Loucy (cell line): Measurements from ENCODE around the gene C19orf25.

ENCODE experiments used
- H2AFZ ChIP-seq: fragments of 200-600 bp; sonication (generic); 2 replicates; pipeline ENCODE4 v1.6.0; 2016; ENCODE audit warnings: antibody characterized with exemption, mild to moderate bottlenecking, low read length, moderate library complexity
- H3F3A ChIP-seq: fragments of 200-600 bp; 2 replicates; pipeline ENCODE4 v1.6.0; 2016; ENCODE audit warnings: antibody characterized with exemption, low read depth, mild to moderate bottlenecking
- H3K27me3 ChIP-seq: fragments of 200-600 bp; sonication (generic); 2 replicates; pipeline ENCODE4 v1.6.1; 2014; ENCODE audit warnings: low read length, mild to moderate bottlenecking; ENCODE audit not compliant: insufficient read depth, poor library complexity, severe bottlenecking
- H3K36me3 ChIP-seq: fragments of 200-600 bp; sonication (generic); 2 replicates; pipeline ENCODE4 v1.6.1; 2016; ENCODE audit warnings: low read length; ENCODE audit not compliant: insufficient read depth
- H3K4me1 ChIP-seq: fragments of 200-600 bp; sonication (generic); 2 replicates; pipeline ENCODE4 v1.5.1; 2014; ENCODE audit warnings: low read length, mild to moderate bottlenecking; ENCODE audit not compliant: insufficient read depth, poor library complexity, severe bottlenecking
- H3K4me2 ChIP-seq: fragments of 200-600 bp; sonication (generic); 2 replicates; pipeline ENCODE4 v1.6.0; 2014; ENCODE audit warnings: antibody characterized with exemption, low read length, low read depth, mild to moderate bottlenecking; ENCODE audit not compliant: poor library complexity, severe bottlenecking
- H3K4me3 ChIP-seq: fragments of 200-600 bp; sonication (generic); 2 replicates; pipeline ENCODE4 v1.5.1; 2014; ENCODE audit warnings: low read length, mild to moderate bottlenecking, mixed read lengths; ENCODE audit not compliant: poor library complexity, severe bottlenecking
- H3K79me2 ChIP-seq: fragments of 200-600 bp; sonication (generic); 2 replicates; pipeline ENCODE4 v1.6.1; 2014; ENCODE audit warnings: low read length; ENCODE audit not compliant: insufficient read depth
- H3K9ac ChIP-seq: fragments of 200-600 bp; sonication (generic); 2 replicates; pipeline ENCODE4 v1.6.0; 2014; ENCODE audit warnings: mild to moderate bottlenecking, low read depth, low read length, moderate library complexity; ENCODE audit not compliant: poor library complexity, severe bottlenecking
- H3K9me2 ChIP-seq: fragments of 200-600 bp; sonication (generic); replicated peaks from 2 replicates; pipeline ENCODE4 v1.6.1; 2016; ENCODE audit warnings: low read depth, low read length, mixed read lengths
- H3K9me3 ChIP-seq: fragments of 200-600 bp; sonication (generic); 2 replicates; pipeline ENCODE4 v1.6.1; 2014; ENCODE audit warnings: mild to moderate bottlenecking, antibody characterized with exemption, low read length, low read depth; ENCODE audit not compliant: insufficient read depth
- H4K20me1 ChIP-seq: fragments of 200-600 bp; sonication (generic); 2 replicates; pipeline ENCODE4 v1.6.0; 2014; ENCODE audit warnings: antibody characterized with exemption, low read length, mild to moderate bottlenecking; ENCODE audit not compliant: insufficient read depth, poor library complexity, severe bottlenecking
- EZH2phosphoT487 ChIP-seq: fragments of 200-600 bp; IDR thresholded peaks from 2 replicates; pipeline ENCODE4 v1.6.1; 2018; ENCODE audit warnings: antibody characterized with exemption, mild to moderate bottlenecking, moderate library complexity, borderline replicate concordance
- TF ChIP-seq, protein P1 (sequence below): fragments of 200-600 bp; sonication (generic); conservative IDR thresholded peaks from 2 replicates; pipeline ENCODE4 v1.5.1; 2014; ENCODE audit warnings: mild to moderate bottlenecking, antibody characterized with exemption, low read length

Gene C19orf25

DNA sequence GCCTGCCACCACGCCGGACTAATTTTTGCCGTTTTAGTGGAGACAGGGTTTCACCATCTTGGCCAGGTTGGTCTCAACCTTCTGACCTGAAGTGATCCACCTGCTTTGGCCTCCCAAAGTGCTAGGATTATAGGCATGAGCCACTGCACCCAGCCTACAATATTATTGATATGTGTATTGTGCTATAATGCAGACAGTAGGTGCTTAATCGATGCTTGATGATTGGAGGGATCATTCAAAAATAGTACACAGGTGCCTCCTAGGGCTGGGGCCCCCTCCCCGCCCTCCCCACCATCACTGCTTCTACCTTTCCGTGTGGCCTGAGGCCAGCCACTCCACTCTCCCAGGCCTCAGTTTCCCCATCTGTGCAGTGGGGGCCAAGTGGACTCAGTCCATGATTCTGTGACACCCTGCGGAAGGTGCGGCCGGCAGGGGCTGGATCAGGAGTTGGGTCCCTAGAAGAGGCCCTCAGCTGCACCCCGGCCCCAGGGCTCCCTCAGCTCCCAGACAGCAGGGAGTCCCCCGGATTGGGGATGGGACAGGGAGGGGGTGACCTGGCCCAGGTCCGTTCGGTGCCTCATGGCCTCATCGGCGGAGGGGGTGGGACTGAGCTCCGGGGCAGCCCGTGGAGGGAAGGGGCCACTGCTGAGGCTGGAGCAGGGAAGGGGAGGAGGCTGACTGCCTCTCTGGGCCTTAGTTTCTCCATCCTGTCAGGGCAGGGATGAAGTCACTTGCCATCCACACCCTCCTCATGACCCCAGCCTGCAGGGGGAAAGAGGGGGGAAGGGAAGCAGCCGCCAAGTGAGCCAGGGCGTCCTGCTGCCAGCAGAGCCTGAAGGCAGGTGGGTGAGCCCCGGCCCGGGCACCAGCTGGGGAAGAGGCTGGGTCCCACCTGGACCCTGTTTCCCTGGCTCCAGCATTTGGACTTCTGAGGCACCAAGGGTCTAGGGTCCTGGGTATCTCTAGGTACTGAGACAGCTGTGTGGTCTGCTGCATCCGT lies 32.6 kb upstream of the C19orf25 start:
- no peak overlapping the region for H3K4me3 ChIP-seq
- H3F3A ChIP-seq, result 0 out of 2 replicates have a peak, but pooled peaks cover 4% of the 10 kb centered on the region
- H3K79me2 ChIP-seq, result no peaks in the 10 kb centered on the region
- H3K9me2 ChIP-seq, result no peaks in the 10 kb centered on the region
- H2AFZ ChIP-seq, result no peak overlapping the region
- H3K9me3 ChIP-seq, result no peaks in the 10 kb centered on the region
- TF ChIP-seq, protein P1, sequence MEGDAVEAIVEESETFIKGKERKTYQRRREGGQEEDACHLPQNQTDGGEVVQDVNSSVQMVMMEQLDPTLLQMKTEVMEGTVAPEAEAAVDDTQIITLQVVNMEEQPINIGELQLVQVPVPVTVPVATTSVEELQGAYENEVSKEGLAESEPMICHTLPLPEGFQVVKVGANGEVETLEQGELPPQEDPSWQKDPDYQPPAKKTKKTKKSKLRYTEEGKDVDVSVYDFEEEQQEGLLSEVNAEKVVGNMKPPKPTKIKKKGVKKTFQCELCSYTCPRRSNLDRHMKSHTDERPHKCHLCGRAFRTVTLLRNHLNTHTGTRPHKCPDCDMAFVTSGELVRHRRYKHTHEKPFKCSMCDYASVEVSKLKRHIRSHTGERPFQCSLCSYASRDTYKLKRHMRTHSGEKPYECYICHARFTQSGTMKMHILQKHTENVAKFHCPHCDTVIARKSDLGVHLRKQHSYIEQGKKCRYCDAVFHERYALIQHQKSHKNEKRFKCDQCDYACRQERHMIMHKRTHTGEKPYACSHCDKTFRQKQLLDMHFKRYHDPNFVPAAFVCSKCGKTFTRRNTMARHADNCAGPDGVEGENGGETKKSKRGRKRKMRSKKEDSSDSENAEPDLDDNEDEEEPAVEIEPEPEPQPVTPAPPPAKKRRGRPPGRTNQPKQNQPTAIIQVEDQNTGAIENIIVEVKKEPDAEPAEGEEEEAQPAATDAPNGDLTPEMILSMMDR, result no peak
- TF ChIP-seq EZH2phosphoT487, result no peak
- H4K20me1 ChIP-seq, result no peaks in the 10 kb centered on the region
- H3K36me3 ChIP-seq, result no peaks in the 10 kb centered on the region
- no peak overlapping the region for H3K9ac ChIP-seq
- peaks cover 4% of the 10 kb centered on the region for H3K4me1 ChIP-seq
- H3K27me3 ChIP-seq, result no peaks in the 10 kb centered on the region
- H3K4me2 ChIP-seq, result no peak overlapping the region

DNA sequence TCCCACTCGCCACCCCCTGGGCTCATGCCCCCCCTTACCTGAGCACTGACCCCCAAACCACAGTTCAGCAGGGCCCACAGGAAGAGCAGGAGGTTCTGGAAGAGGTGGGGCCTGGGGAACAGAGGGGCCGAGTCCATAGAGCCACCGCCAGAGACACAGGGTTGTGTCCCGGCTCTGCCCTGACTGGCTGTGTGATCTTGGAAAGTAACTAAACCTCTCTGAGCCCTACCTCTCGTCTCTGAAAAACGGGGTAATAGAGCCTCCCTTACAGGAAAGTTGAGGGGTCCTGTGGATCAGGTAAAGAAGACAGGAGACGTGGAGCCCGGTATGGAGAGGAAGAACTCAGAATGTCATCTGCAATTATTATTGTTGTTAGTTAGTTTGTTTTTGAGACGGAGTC lies 31.8 kb upstream of the C19orf25 start:
- Histone ChIP-seq H3K4me2 (no peak overlapping the region), H3F3A (0 out of 2 replicates have a peak, but pooled peaks cover 4% of the 10 kb centered on the region), H3K9me3 (no peaks in the 10 kb centered on the region), H3K27me3 (no peaks in the 10 kb centered on the region), H3K9me2 (no peaks in the 10 kb centered on the region), H3K79me2 (no peaks in the 10 kb centered on the region), H3K9ac (no peak overlapping the region), H3K4me1 (peaks cover 4% of the 10 kb centered on the region), H3K36me3 (no peaks in the 10 kb centered on the region), H4K20me1 (no peaks in the 10 kb centered on the region), H3K4me3 (no peak overlapping the region), H2AFZ (no peak overlapping the region)
- TF ChIP-seq, protein P1, result no peak
- no peak for TF ChIP-seq EZH2phosphoT487

DNA sequence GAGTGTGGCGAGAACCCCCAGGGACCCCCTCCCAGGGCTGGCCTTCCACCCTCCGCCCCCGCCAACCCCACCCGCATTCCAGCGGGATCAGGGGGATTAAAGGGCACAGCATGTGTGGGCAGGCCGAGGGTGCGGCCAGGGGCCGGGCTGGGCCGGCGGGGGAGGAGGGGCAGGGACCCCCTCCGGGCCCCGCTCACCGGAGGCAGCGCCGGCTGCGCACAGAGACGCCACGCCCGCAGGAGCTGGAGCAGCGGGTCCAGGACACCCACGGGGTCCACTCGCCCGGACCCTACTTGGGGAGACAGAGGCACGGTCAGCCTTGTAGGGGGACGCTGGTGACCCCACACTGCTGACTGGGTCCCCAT lies 31.4 kb upstream of the C19orf25 start:
- H3K4me2 ChIP-seq, result no peak overlapping the region
- no peaks in the 10 kb centered on the region for H3K79me2 ChIP-seq
- H3K36me3 ChIP-seq, result no peaks in the 10 kb centered on the region
- H4K20me1 ChIP-seq, result no peaks in the 10 kb centered on the region
- peaks cover 4% of the 10 kb centered on the region for H3K4me1 ChIP-seq
- no peaks in the 10 kb centered on the region for H3K9me3 ChIP-seq
- no peaks in the 10 kb centered on the region for H3K27me3 ChIP-seq
- H3K9ac ChIP-seq, result no peak overlapping the region
- no peaks in the 10 kb centered on the region for H3K9me2 ChIP-seq
- H2AFZ ChIP-seq, result no peak overlapping the region
- 0 out of 2 replicates have a peak, but pooled peaks cover 4% of the 10 kb centered on the region for H3F3A ChIP-seq
- no peak overlapping the region for H3K4me3 ChIP-seq
- TF ChIP-seq, protein P1, result no peak
- no peak for TF ChIP-seq EZH2phosphoT487
